ENCODE measurements around the gene RBL1.
"Not testable (repeated sequence)": the region's sequence is repeated elsewhere in the genome, so short reads cannot be mapped to it uniquely, and the experiment has no call there.

The RBL1 gene

GRCh38 chr20:37095599-37096414 lies at the start of gene RBL1:
RBL1 (minus strand) TSS chr20:37095997; CDS start chr20:37095928, 69 bp downstream.
- DNase-seq = peak; percentile 83

- no peak for DNase-seq
These were observed 49.1 kb upstream of the RBL1 start for GRCh38 chr20:37144856-37145404.

GRCh38 chr20:37142708-37143107 lies 46.9 kb upstream of the RBL1 start:
- no peak for DNase-seq

- no peak for DNase-seq
These were observed 41.8 kb upstream of the RBL1 start for GRCh38 chr20:37137547-37137946.

GRCh38 chr20:37133952-37134351 lies 38.2 kb upstream of the RBL1 start:
- no peak for DNase-seq

- no peak for DNase-seq
These were observed 35.7 kb upstream of the RBL1 start for GRCh38 chr20:37131486-37131885.

GRCh38 chr20:37128803-37129202 lies 33.0 kb upstream of the RBL1 start:
- DNase-seq = no peak

GRCh38 chr20:37126290-37126689 lies 30.5 kb upstream of the RBL1 start:
- not testable (repeated sequence) for DNase-seq

- DNase-seq = no peak
These were observed 27.6 kb upstream of the RBL1 start for GRCh38 chr20:37123441-37123840.

GRCh38 chr20:37120497-37120896 lies 24.7 kb upstream of the RBL1 start:
- no peak for DNase-seq

- DNase-seq = no peak
These were observed 23.7 kb upstream of the RBL1 start for GRCh38 chr20:37119356-37120036.

- DNase-seq = no peak
These were observed 18.2 kb upstream of the RBL1 start for GRCh38 chr20:37114012-37114411.

GRCh38 chr20:37111926-37112455 lies 16.2 kb upstream of the RBL1 start:
- DNase-seq = no peak

GRCh38 chr20:37108676-37109075 lies 12.9 kb upstream of the RBL1 start:
- no peak for DNase-seq

GRCh38 chr20:37102571-37102970 lies 6.8 kb upstream of the RBL1 start:
- DNase-seq = no peak

GRCh38 chr20:37096415-37097041 lies 731 bp upstream of the RBL1 start:
- no peak for DNase-seq

- no peak for DNase-seq
These were observed 644 bp downstream of the RBL1 start for GRCh38 chr20:37095108-37095598.

GRCh38 chr20:37090407-37090806 lies 5.4 kb downstream of the RBL1 start:
- no peak for DNase-seq

- DNase-seq = no peak
These were observed 14.0 kb downstream of the RBL1 start for GRCh38 chr20:37081717-37082289.

- no peak for DNase-seq
These were observed 18.8 kb downstream of the RBL1 start for GRCh38 chr20:37077009-37077408.

GRCh38 chr20:37075932-37076685 lies 19.7 kb downstream of the RBL1 start:
- no peak for DNase-seq
